Measurements from ENCODE around the gene VTI1A. TPM values are rescaled to one million over a fixed set of nuclear protein-coding genes. Genes with fewer than 3 reads are reported as not detected.

Gene VTI1A
- polyA plus RNA-seq, 1 of the 3 experiments (the other 2 are of a cell fraction), result 8.3 TPM

DNA sequence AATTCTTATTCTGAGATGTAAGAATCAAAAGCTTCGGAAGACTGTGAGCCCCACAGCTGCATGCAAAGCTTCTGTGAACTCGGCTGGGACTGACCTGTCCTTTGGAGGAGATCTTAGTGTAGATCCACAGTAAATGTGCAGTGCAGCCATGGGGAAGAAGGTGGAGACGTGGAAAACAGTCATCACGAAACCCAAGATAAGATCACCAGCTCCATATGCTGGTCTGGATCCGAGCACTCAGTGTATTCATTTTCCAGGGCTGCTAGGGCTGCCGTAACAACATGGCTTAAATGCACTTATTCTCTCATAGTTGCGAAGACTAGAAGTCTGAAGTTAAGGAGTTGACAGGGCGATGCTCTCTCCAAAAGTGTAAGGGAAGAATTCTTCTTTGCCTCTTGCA, 360.0 kb downstream of the VTI1A start:
- no peaks in the 10 kb centered on the region for H3K79me2 ChIP-seq (ENCODE audit: insufficient read depth)
- WGBS (ENCODE audit: low lambda C conversion rate), result 86% methylated on average over 8 of the region's 8 CpGs
- H2AFZ ChIP-seq (ENCODE audit: low read depth), result no peak overlapping the region
- H3K4me3 ChIP-seq (ENCODE audit: low read depth in 2 of 2, low read length in 1 of 2), result no peak overlapping the region
- H3K27ac ChIP-seq (ENCODE audit: low read depth in 2 of 2, low read length in 1 of 2), result no peak overlapping the region
- ChIA-PET CTCF (interaction anchor here (0.8 kb wide), 1 partner anchor 14 kb away, joined by 3 read pairs; no protein-coding TSS in a partner anchor), POLR2A (no interaction called here)
- no peaks in the 10 kb centered on the region for H3K9me2 ChIP-seq
- H3K4me2 ChIP-seq, result no peak overlapping the region
- TF ChIP-seq, protein P1, sequence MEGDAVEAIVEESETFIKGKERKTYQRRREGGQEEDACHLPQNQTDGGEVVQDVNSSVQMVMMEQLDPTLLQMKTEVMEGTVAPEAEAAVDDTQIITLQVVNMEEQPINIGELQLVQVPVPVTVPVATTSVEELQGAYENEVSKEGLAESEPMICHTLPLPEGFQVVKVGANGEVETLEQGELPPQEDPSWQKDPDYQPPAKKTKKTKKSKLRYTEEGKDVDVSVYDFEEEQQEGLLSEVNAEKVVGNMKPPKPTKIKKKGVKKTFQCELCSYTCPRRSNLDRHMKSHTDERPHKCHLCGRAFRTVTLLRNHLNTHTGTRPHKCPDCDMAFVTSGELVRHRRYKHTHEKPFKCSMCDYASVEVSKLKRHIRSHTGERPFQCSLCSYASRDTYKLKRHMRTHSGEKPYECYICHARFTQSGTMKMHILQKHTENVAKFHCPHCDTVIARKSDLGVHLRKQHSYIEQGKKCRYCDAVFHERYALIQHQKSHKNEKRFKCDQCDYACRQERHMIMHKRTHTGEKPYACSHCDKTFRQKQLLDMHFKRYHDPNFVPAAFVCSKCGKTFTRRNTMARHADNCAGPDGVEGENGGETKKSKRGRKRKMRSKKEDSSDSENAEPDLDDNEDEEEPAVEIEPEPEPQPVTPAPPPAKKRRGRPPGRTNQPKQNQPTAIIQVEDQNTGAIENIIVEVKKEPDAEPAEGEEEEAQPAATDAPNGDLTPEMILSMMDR (IDR thresholded peaks at IDR 0.05), result no peak
- no peak for TF ChIP-seq RCOR1 (IDR thresholded peaks at IDR 0.05; ENCODE audit: low read length)
- TF ChIP-seq YY1 (IDR thresholded peaks at IDR 0.05; ENCODE audit: low read depth), result no peak
- peak; percentile 79 for TF ChIP-seq GATA2 (CRISPR knock-in tag; IDR thresholded peaks at IDR 0.05)
- H3K9ac ChIP-seq, result no peak overlapping the region
- H4K20me1 ChIP-seq (ENCODE audit: insufficient read depth), result no peaks in the 10 kb centered on the region
- H3K9me3 ChIP-seq, result no peaks in the 10 kb centered on the region
- peaks cover 14% of the 10 kb centered on the region for H3F3A ChIP-seq (replicated peaks; ENCODE audit: insufficient read depth)
- no peaks in the 10 kb centered on the region for H3K27me3 ChIP-seq (ENCODE audit: insufficient read depth)
- peaks cover under 1 to 10% of the 10 kb centered on the region in 2 experiments; a peak in 2 of 4 replicates for H3K4me1 ChIP-seq (ENCODE audit: control insufficient read depth in 1 of 2, insufficient read depth in 2 of 2, low read depth in 1 of 2, low read length in 1 of 2)
- peak; percentile 65 for DNase-seq
- no peaks in the 10 kb centered on the region for H3K36me3 ChIP-seq (replicated peaks in 1 of 2; ENCODE audit: control insufficient read depth in 1 of 2, insufficient read depth in 2 of 2, low read length in 1 of 2)

DNA sequence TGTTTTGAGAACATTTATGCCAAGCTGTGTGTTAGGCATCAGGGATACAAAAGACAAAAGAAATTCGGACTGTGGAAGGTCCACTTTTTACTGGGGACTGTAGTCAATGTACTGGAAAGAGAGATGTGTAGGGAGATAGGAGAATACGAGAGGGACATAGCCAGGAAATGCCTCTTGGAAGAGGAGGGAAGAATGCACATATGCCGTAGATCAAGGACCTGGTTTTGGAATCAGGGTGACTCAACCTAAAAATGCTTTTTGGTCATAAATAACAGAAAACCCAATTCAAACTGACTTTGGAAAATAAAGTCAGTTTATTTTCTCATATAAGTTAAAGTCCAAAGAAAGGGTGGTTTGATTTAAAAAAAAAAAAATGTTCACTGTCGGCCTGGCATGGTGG, 362.7 kb downstream of the VTI1A start:
- no peak overlapping the region for H3K4me2 ChIP-seq
- WGBS (ENCODE audit: low lambda C conversion rate), result 54% methylated on average over 4 of the region's 4 CpGs
- no peaks in the 10 kb centered on the region for H3K79me2 ChIP-seq (ENCODE audit: insufficient read depth)
- no peaks in the 10 kb centered on the region for H3K9me3 ChIP-seq
- POLR2A ChIA-PET, result no interaction called here
- no peaks in the 10 kb centered on the region for H3K9me2 ChIP-seq
- H3K9ac ChIP-seq, result no peak overlapping the region
- peaks cover 2 to 14% of the 10 kb centered on the region in 2 experiments; a peak in 3 of 4 replicates for H3K4me1 ChIP-seq (ENCODE audit: control insufficient read depth in 1 of 2, insufficient read depth in 2 of 2, low read depth in 1 of 2, low read length in 1 of 2)
- no peaks in the 10 kb centered on the region for H3K27me3 ChIP-seq (ENCODE audit: insufficient read depth)
- no peaks in the 10 kb centered on the region for H4K20me1 ChIP-seq (ENCODE audit: insufficient read depth)
- no peak overlapping the region for H3K4me3 ChIP-seq (ENCODE audit: low read depth in 2 of 2, low read length in 1 of 2)
- CTCF ChIA-PET, result interaction anchor here (1.2 kb wide), 1 partner anchor 576 kb away, joined by 3 read pairs; no protein-coding TSS in a partner anchor
- peak overlapping the region in 1 of 2 experiments; percentile 5; a peak in 2 of 4 replicates for H3K27ac ChIP-seq (ENCODE audit: low read depth in 2 of 2, low read length in 1 of 2)
- H2AFZ ChIP-seq (ENCODE audit: low read depth), result no peak overlapping the region
- no peak for DNase-seq
- peaks cover 23% of the 10 kb centered on the region for H3F3A ChIP-seq (replicated peaks; ENCODE audit: insufficient read depth)
- no peaks in the 10 kb centered on the region for H3K36me3 ChIP-seq (replicated peaks in 1 of 2; ENCODE audit: control insufficient read depth in 1 of 2, insufficient read depth in 2 of 2, low read length in 1 of 2)
- TF ChIP-seq YY1 (IDR thresholded peaks at IDR 0.05; ENCODE audit: low read depth) (no peak), FOSL2 (IDR thresholded peaks at IDR 0.05; ENCODE audit: borderline replicate concordance, low read depth) (0 out of 2 replicates have a peak, but pooled peaks have one; percentile 15), TCF12 (IDR thresholded peaks at IDR 0.05) (peak; percentile 44; the same call in 1 of the 2 replicates), JUND (IDR thresholded peaks at IDR 0.05) (peak; percentile 26; the same call in 1 of the 2 replicates), FOXM1 (IDR thresholded peaks at IDR 0.05; ENCODE audit: low read depth) (no peak), GABPA (IDR thresholded peaks at IDR 0.05; ENCODE audit: low read depth) (no peak)
- TF ChIP-seq, protein P2, sequence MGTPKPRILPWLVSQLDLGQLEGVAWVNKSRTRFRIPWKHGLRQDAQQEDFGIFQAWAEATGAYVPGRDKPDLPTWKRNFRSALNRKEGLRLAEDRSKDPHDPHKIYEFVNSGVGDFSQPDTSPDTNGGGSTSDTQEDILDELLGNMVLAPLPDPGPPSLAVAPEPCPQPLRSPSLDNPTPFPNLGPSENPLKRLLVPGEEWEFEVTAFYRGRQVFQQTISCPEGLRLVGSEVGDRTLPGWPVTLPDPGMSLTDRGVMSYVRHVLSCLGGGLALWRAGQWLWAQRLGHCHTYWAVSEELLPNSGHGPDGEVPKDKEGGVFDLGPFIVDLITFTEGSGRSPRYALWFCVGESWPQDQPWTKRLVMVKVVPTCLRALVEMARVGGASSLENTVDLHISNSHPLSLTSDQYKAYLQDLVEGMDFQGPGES (IDR thresholded peaks at IDR 0.05; ENCODE audit: low read depth, low read length), result no peak
- TF ChIP-seq, protein P3, sequence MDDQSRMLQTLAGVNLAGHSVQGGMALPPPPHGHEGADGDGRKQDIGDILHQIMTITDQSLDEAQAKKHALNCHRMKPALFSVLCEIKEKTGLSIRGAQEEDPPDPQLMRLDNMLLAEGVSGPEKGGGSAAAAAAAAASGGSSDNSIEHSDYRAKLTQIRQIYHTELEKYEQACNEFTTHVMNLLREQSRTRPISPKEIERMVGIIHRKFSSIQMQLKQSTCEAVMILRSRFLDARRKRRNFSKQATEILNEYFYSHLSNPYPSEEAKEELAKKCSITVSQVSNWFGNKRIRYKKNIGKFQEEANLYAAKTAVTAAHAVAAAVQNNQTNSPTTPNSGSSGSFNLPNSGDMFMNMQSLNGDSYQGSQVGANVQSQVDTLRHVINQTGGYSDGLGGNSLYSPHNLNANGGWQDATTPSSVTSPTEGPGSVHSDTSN (IDR thresholded peaks at IDR 0.05), result peak; percentile 29; the same call in 1 of the 2 replicates
